SK-N-MC (cell line): Measurements from ENCODE around the gene VWA8.

Experiments
- EZH2 ChIP-seq: fragments of 200-600 bp; sonication (generic); IDR thresholded peaks from one replicate; pipeline ENCODE4 v1.6.1; 2017; ENCODE audit warnings: antibody characterized with exemption
- POLR2AphosphoS5 ChIP-seq: IDR thresholded peaks from 2 replicates; pipeline ENCODE4 v1.6.1; 2012; ENCODE audit warnings: mild to moderate bottlenecking, low read depth, low read length, borderline replicate concordance

GRCh38 chr13:41710771-41711170 lies 250.1 kb downstream of the VWA8 start:
- TF ChIP-seq EZH2 (no peak), POLR2AphosphoS5 (no peak)
